HepG2 (cell line): ENCODE data around the gene TPO. TPM values are rescaled to one million over a fixed set of nuclear protein-coding genes. Genes with fewer than 3 reads are reported as not detected.

Source experiments
- ATAC-seq: fragments of 200-7000 bp; cut with Tn5 transposase; 3 replicates; pipeline ENCODE4 v1.9.1; 2020; ENCODE audit warnings: mild to moderate bottlenecking, moderate library complexity
- BruUV-seq: library from RNA; stranded (reverse); fragments of 400-500 nt; replicated peaks from 2 replicates; lab custom pipeline; 2021; lab: Mats Ljungman, UMichigan
- CTCF ChIA-PET: fragments of 300-600 bp; formaldehyde crosslinking; extraction: SDS; loops from one replicate; lab custom pipeline; 2021; ENCODE audit warnings: low total read pairs, inconsistent platforms, low intra/inter-chr PET ratio; lab: Yijun Ruan, JAX
- POLR2A ChIA-PET: fragments of 350-600 bp; sonication (Branson Sonifier 250); formaldehyde crosslinking; loops from one replicate; lab custom pipeline; 2020; ENCODE audit warnings: antibody characterized with exemption, inconsistent platforms; lab: Yijun Ruan, JAX
- DNase-seq: peaks from one replicate; pipeline ENCODE4 v3.0.0-alpha.2; 2015; ENCODE audit warnings: low spot score
- FAIRE-seq: peaks from 3 replicates; lab custom pipeline; 2011; peaks lifted over from hg19 to GRCh38; lab: Jason Lieb, UNC
- H2AFZ ChIP-seq: one replicate; pipeline ENCODE4 v1.6.1; 2011; ENCODE audit warnings: low read length, inconsistent platforms
- H3K27ac ChIP-seq: fragments of 300-600 bp; 3 replicates; pipeline ENCODE4 v1.8.0; 2011; ENCODE audit warnings: mixed run types, mild to moderate bottlenecking, mixed read lengths, low read length, inconsistent platforms; ENCODE audit not compliant: insufficient read depth; ENCODE audit errors: extremely low read length
- H3K27me3 ChIP-seq, 2 experiments: fragments of 200-600 bp in 1 of 2; 2 replicates in 1 of 2; 3 replicates in 1 of 2; pipeline versions ENCODE4 v1.6.0 to v1.8.0; 2011; ENCODE audit warnings: low read length in 2 of 2, mild to moderate bottlenecking in 2 of 2, moderate library complexity in 2 of 2, inconsistent platforms in 1 of 2; ENCODE audit not compliant: insufficient read depth in 2 of 2, control insufficient read depth in 1 of 2
- H3K36me3 ChIP-seq, 2 experiments: fragments of 200-600 bp in 1 of 2; replicated peaks in 1 of 2; 2 replicates in 1 of 2; 3 replicates in 1 of 2; pipeline versions ENCODE4 v1.5.1 to v1.8.0; 2011; ENCODE audit warnings: low read length in 2 of 2, inconsistent platforms in 1 of 2; ENCODE audit not compliant: insufficient read depth in 2 of 2, control insufficient read depth in 1 of 2
- H3K4me1 ChIP-seq: 2 replicates; pipeline ENCODE4 v1.5.1; 2012; ENCODE audit warnings: low read length, inconsistent platforms; ENCODE audit not compliant: insufficient read depth
- H3K4me2 ChIP-seq: 2 replicates; pipeline ENCODE4 v1.6.0; 2011; ENCODE audit warnings: low read depth, low read length, inconsistent platforms
- H3K4me3 ChIP-seq, 3 experiments: fragments of 200-600 bp in 1 of 3; sonication (generic), shearing (Covaris generic) in 1 of 3; replicated peaks in 1 of 3; 2 replicates each; pipeline ENCODE4 v1.5.1; 2011 to 2016; ENCODE audit warnings: low read length in 3 of 3, inconsistent platforms in 2 of 3, low read depth in 2 of 3, mild to moderate bottlenecking in 2 of 3, control low read depth in 1 of 3, mixed read lengths in 1 of 3; ENCODE audit not compliant: insufficient read depth in 1 of 3
- H3K79me2 ChIP-seq: one replicate; pipeline ENCODE4 v1.6.1; 2011; ENCODE audit warnings: low read length, inconsistent platforms; ENCODE audit not compliant: insufficient read depth
- H3K9ac ChIP-seq: 2 replicates; pipeline ENCODE4 v1.6.0; 2011; ENCODE audit warnings: mild to moderate bottlenecking, low read depth, low read length, inconsistent platforms; ENCODE audit not compliant: insufficient read depth
- H3K9me3 ChIP-seq: 2 replicates; pipeline ENCODE4 v1.5.1; 2012; ENCODE audit warnings: mild to moderate bottlenecking, low read length
- H4K20me1 ChIP-seq: 2 replicates; pipeline ENCODE4 v1.6.0; 2011; ENCODE audit warnings: inconsistent platforms, mild to moderate bottlenecking, low read length, moderate library complexity; ENCODE audit not compliant: insufficient read depth
- NR2C2 ChIP-seq: sonication (generic); formaldehyde crosslinking; IDR thresholded peaks from 2 replicates; pipeline ENCODE4 v1.4.0; 2020; ENCODE audit warnings: missing genetic modification reagents, mild to moderate bottlenecking, moderate library complexity, borderline replicate concordance
- RFX3 ChIP-seq: IDR thresholded peaks from 2 replicates; pipeline ENCODE4 v1.6.1; 2016; ENCODE audit warnings: missing biosample characterization, missing genetic modification reagents
- ZBTB40 ChIP-seq, 2 experiments: fragments of 450-650 bp in 1 of 2; sonication (generic) in 1 of 2; formaldehyde crosslinking in 1 of 2; IDR thresholded peaks; 2 replicates each; pipeline versions ENCODE4 v1.6.1 to v1.8.0; 2016 to 2022; ENCODE audit warnings: antibody characterized with exemption in 1 of 2, mild to moderate bottlenecking in 1 of 2, missing genetic modification reagents in 1 of 2
- ZNF263 ChIP-seq: sonication (generic); formaldehyde crosslinking; IDR thresholded peaks from 2 replicates; pipeline ENCODE4 v1.4.0; 2020; ENCODE audit warnings: missing genetic modification reagents
- ZNF276 ChIP-seq: sonication (generic); formaldehyde crosslinking; IDR thresholded peaks from 2 replicates; pipeline ENCODE4 v1.4.0; 2020; ENCODE audit warnings: mild to moderate bottlenecking, low read depth, missing genetic modification reagents
- ZNF383 ChIP-seq: sonication (generic); formaldehyde crosslinking; IDR thresholded peaks from 2 replicates; pipeline ENCODE4 v1.4.0; 2020; ENCODE audit warnings: missing genetic modification reagents, mild to moderate bottlenecking, borderline replicate concordance
- ZNF687 ChIP-seq: sonication (generic); formaldehyde crosslinking; IDR thresholded peaks from 2 replicates; pipeline ENCODE4 v1.5.1; 2020; ENCODE audit warnings: mild to moderate bottlenecking, missing genetic modification reagents, moderate library complexity
- WGBS: methylation state at CpG from one replicate; pipeline ENCODE4 v1.1.6; 2017; ENCODE audit warnings: low lambda C conversion rate; 5-methylcytosine and 5-hydroxymethylcytosine counted together
- in situ Hi-C: cut with HindIII; loops from 2 replicates; pipeline ENCODE4 v1.10.0; 2017; ENCODE audit warnings: low pct_unique_long_range_greater_than_20kb; ENCODE audit not compliant: extremely low pct_ligation_motif_present
- intact Hi-C: fragments of 100-400 bp; cut with micrococcal nuclease; formaldehyde crosslinking; loops from one replicate; pipeline ENCODE4 v1.10.0; 2022; ENCODE audit not compliant: unreplicated experiment
- polyA plus RNA-seq, 8 experiments: library from polyadenylated mRNA; depleted of rRNA in 3 of 8; stranded (reverse) in 7 of 8; unstranded in 1 of 8; fragments of >200 nt; fragmentation: Illumina TruSeq in 4 of 8; extraction: Trizol in 4 of 8; gene quantifications; 2 replicates each; pipeline versions ENCODE4 v1.2.1 to v1.2.3, GENCODE V29; 2011 to 2016; ENCODE audit warnings: low read depth in 4 of 8, missing spikeins in 1 of 8, mixed read lengths in 1 of 8; ENCODE audit not compliant: insufficient read depth in 1 of 8
- total RNA-seq, 5 experiments: library from RNA; depleted of rRNA; stranded (reverse); fragments of >200 nt; fragmentation: Illumina TruSeq; extraction: Trizol; gene quantifications; 2 replicates each; pipeline ENCODE4 v1.2.3, GENCODE V29; 2016; ENCODE audit warnings: low read depth in 1 of 5

Gene TPO
- total and polyA plus RNA-seq, 2 of the 13 experiments (the other 11 are each of a cell fraction or from before 2014, with no cell fraction given): not detected

DNA sequence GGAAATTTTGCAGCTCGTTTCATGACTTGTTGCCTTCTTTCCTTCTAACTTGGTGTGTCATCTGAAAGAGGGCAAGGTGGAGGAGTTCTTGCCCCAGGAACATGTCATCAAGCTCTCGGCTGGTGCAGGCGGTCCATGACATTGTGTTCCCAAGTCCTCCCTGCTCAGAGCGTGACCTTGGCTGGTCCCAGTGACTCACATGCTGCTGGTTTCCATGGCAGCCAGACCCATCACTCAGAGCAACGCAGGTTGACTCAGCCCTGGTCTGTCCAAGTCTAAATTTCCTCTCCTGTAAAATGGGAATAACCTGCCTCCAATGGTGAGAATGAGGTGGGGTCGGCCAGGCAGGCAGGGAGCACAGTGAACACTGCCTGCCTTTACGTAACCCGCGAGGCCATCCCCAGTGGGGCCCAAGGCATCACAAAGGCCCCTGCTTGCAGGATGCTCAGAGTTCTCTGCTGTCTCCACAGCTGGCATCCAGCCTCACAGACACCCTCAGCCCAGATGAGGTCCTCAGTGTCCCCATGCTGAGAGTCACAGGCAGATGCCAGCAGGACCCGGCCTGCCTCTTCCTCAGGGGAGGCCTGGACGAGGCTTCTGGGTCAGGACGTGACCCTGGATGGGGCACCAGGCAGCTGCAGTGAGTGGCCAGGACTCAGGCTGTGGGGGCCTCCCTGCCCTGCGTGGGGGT is 143.7 kb downstream of the TPO start:
- no TSS peak for BruUV-seq
- POLR2A ChIA-PET: no interaction called here
- peak; percentile 96 for ATAC-seq
- TF ChIP-seq ZNF383 (CRISPR knock-in tag) (no peak), ZNF687 (0 out of 2 replicates have a peak, but pooled peaks have one; percentile 11), ZBTB40 (IDR thresholded peaks at IDR 0.05) (no peak), ZBTB40 (CRISPR knock-in tag; IDR thresholded peaks at IDR 0.05) (0 out of 2 replicates have a peak, but pooled peaks have one; percentile 15), NR2C2 (CRISPR knock-in tag) (no peak), RFX3 (CRISPR knock-in tag) (peak; percentile 85), ZNF276 (CRISPR knock-in tag) (no peak), ZNF263 (peak; percentile 67)

More for the DNA sequence above, 143.7 kb downstream of the TPO start:
- H4K20me1 ChIP-seq: no peaks in the 10 kb centered on the region; the same call in 1 of the 2 replicates
- H3K4me3 ChIP-seq: no peak overlapping the region
- CTCF ChIA-PET: no interaction called here
- DNase-seq (peak; percentile 64), FAIRE-seq (no peak)
- H3K4me1 ChIP-seq: no peaks in the 10 kb centered on the region
- no peak overlapping the region for H3K9ac ChIP-seq
- H2AFZ ChIP-seq: no peak overlapping the region
- H3K79me2 ChIP-seq: no peaks in the 10 kb centered on the region
- H3K27ac ChIP-seq: no peak overlapping the region
- in situ Hi-C loops: no loop called here
- 22% methylated on average over 11 of the region's 13 CpGs for WGBS
- no peaks in the 10 kb centered on the region for H3K9me3 ChIP-seq
- no peak overlapping the region for H3K4me2 ChIP-seq
- H3K27me3 ChIP-seq: peaks cover 6 to 68% of the 10 kb centered on the region in 2 experiments; a peak in 4 of 5 replicates
- H3K36me3 ChIP-seq: no peaks in the 10 kb centered on the region
- intact Hi-C loops: no loop called here
